ENCODE results near the gene TEX264. TPM values are rescaled to one million over a fixed set of nuclear protein-coding genes. Genes with fewer than 3 reads are reported as not detected.
A peak's percentile ranks its signal among the peaks of the same experiment; 100 is the strongest.

Gene TEX264
- total RNA-seq, 1 experiment from 2014 or later: 11.8 TPM

DNA sequence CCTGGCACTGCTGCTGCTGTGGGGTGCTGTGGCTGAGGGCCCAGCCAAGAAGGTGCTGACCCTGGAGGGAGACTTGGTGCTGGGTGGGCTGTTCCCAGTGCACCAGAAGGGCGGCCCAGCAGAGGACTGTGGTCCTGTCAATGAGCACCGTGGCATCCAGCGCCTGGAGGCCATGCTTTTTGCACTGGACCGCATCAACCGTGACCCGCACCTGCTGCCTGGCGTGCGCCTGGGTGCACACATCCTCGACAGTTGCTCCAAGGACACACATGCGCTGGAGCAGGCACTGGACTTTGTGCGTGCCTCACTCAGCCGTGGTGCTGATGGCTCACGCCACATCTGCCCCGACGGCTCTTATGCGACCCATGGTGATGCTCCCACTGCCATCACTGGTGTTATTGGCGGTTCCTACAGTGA, 38.0 kb downstream of the TEX264 start (continued):
- TF ChIP-seq, protein P1, sequence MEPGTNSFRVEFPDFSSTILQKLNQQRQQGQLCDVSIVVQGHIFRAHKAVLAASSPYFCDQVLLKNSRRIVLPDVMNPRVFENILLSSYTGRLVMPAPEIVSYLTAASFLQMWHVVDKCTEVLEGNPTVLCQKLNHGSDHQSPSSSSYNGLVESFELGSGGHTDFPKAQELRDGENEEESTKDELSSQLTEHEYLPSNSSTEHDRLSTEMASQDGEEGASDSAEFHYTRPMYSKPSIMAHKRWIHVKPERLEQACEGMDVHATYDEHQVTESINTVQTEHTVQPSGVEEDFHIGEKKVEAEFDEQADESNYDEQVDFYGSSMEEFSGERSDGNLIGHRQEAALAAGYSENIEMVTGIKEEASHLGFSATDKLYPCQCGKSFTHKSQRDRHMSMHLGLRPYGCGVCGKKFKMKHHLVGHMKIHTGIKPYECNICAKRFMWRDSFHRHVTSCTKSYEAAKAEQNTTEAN (CRISPR knock-in tag; IDR thresholded peaks at IDR 0.05): no peak
- TF ChIP-seq, protein P2, sequence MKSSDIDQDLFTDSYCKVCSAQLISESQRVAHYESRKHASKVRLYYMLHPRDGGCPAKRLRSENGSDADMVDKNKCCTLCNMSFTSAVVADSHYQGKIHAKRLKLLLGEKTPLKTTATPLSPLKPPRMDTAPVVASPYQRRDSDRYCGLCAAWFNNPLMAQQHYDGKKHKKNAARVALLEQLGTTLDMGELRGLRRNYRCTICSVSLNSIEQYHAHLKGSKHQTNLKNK (CRISPR knock-in tag; IDR thresholded peaks at IDR 0.05): no peak
- no peak for TF ChIP-seq ZNF232 (CRISPR knock-in tag; IDR thresholded peaks at IDR 0.05)
- TF ChIP-seq, protein P3, sequence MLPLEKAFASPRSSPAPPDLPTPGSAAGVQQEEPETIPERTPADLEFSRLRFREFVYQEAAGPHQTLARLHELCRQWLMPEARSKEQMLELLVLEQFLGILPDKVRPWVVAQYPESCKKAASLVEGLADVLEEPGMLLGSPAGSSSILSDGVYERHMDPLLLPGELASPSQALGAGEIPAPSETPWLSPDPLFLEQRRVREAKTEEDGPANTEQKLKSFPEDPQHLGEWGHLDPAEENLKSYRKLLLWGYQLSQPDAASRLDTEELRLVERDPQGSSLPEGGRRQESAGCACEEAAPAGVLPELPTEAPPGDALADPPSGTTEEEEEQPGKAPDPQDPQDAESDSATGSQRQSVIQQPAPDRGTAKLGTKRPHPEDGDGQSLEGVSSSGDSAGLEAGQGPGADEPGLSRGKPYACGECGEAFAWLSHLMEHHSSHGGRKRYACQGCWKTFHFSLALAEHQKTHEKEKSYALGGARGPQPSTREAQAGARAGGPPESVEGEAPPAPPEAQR (CRISPR knock-in tag; IDR thresholded peaks at IDR 0.05): no peak
- TF ChIP-seq, protein P4, sequence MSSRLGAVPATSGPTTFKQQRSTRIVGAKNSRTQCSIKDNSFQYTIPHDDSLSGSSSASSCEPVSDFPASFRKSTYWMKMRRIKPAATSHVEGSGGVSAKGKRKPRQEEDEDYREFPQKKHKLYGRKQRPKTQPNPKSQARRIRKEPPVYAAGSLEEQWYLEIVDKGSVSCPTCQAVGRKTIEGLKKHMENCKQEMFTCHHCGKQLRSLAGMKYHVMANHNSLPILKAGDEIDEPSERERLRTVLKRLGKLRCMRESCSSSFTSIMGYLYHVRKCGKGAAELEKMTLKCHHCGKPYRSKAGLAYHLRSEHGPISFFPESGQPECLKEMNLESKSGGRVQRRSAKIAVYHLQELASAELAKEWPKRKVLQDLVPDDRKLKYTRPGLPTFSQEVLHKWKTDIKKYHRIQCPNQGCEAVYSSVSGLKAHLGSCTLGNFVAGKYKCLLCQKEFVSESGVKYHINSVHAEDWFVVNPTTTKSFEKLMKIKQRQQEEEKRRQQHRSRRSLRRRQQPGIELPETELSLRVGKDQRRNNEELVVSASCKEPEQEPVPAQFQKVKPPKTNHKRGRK (CRISPR knock-in tag; IDR thresholded peaks at IDR 0.05; ENCODE audit: borderline replicate concordance): no peak

- H3K4me1 Mint-ChIP-seq: peaks cover 13% of the 10 kb centered on the region
- CTCF ChIA-PET: interaction anchor here (0.5 to 9.3 kb wide), 8 partner anchors 10 to 233 kb away, joined by 3 to 139 read pairs (median 16); no protein-coding TSS in a partner anchor
Observed at GRCh38 chr3:51709675-51710074, 38.6 kb downstream of the TEX264 start.

DNA sequence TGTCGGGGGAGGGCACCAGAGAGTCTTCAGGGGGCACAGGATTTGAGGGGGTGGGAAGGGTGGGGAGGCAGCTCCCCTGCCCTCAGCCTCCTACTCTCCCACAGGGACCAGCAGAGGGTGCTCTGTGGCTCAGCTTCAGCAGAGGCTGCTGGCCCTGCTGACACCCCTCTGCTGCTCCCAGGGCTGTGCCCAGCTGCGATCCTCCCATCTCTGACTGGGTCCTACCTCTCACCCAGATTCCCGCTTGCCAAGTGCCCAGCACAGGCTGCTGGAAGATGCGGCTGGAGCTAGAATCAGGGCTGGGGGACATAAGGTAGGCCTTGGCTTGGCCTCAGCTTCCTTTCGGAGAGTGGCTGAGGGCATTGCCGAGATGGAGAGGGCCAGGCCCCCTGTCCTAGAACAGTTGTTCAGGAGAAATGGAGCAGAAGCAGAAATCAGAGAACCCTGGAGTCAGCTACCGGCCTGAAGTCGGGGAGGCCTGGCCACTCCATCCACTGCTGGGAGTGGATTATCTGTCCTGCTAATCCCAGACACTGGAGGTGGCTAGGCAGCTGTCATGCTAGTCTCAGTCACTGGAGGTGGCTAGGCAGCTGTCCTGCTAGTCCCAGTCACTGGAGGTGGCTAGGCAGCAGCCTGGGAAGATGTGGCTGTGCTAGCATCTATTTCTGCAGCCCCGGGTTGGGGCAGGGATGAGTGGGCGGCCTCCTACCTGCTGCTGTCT, 39.7 kb downstream of the TEX264 start:
- DNase-seq (ENCODE audit: low spot score): peak; percentile 59
- Mint-ChIP-seq H3K4me1 (peaks cover 10% of the 10 kb centered on the region), H3K36me3 (no peaks in the 10 kb centered on the region), H3K4me3 (no peak overlapping the region), H3K9me3 (no peaks in the 10 kb centered on the region), H3K27ac (no peak overlapping the region), H3K27me3 (ENCODE audit: low read depth) (peaks cover 30% of the 10 kb centered on the region)
- ChIA-PET POLR2A (no interaction called here), CTCF (interaction anchor here (0.6 to 9.3 kb wide), 21 partner anchors 9 to 674 kb away, joined by 3 to 139 read pairs (median 4); partner anchors contain the start of genes ABHD14A, PARP3 and RRP9)
- TF ChIP-seq CREB1 (CRISPR knock-in tag; IDR thresholded peaks at IDR 0.05) (no peak), ZNF263 (CRISPR knock-in tag; IDR thresholded peaks at IDR 0.05; ENCODE audit: low read depth) (no peak), FOXJ3 (CRISPR knock-in tag; IDR thresholded peaks at IDR 0.05; ENCODE audit: borderline replicate concordance) (no peak), TEAD1 (CRISPR knock-in tag; IDR thresholded peaks at IDR 0.05) (no peak), ZNF396 (CRISPR knock-in tag; IDR thresholded peaks at IDR 0.05; ENCODE audit: borderline replicate concordance) (no peak), ZBTB21 (CRISPR knock-in tag; IDR thresholded peaks at IDR 0.05; ENCODE audit: borderline replicate concordance) (no peak), ZNF423 (CRISPR knock-in tag; IDR thresholded peaks at IDR 0.05) (no peak), GRHL2 (CRISPR knock-in tag; IDR thresholded peaks at IDR 0.05; ENCODE audit: insufficient replicate concordance, severe bottlenecking) (no peak)
- TF ChIP-seq, protein P5, sequence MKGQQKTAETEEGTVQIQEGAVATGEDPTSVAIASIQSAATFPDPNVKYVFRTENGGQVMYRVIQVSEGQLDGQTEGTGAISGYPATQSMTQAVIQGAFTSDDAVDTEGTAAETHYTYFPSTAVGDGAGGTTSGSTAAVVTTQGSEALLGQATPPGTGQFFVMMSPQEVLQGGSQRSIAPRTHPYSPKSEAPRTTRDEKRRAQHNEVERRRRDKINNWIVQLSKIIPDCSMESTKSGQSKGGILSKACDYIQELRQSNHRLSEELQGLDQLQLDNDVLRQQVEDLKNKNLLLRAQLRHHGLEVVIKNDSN (CRISPR knock-in tag; IDR thresholded peaks at IDR 0.05): no peak
- ATAC-seq: peak; percentile 60

More at GRCh38 chr3:51709675-51710074, 38.6 kb downstream of the TEX264 start:
- no peak overlapping the region for H3K27ac Mint-ChIP-seq
- TF ChIP-seq ATF2 (CRISPR knock-in tag; IDR thresholded peaks at IDR 0.05; ENCODE audit: borderline replicate concordance, low read depth) (no peak), MXD4 (CRISPR knock-in tag; IDR thresholded peaks at IDR 0.05; ENCODE audit: borderline replicate concordance) (no peak), ZNF138 (CRISPR knock-in tag; conservative IDR thresholded peaks at IDR 0.05) (no peak), ZNF121 (CRISPR knock-in tag; IDR thresholded peaks at IDR 0.05) (no peak), RELA (CRISPR knock-in tag; IDR thresholded peaks at IDR 0.05; ENCODE audit: borderline replicate concordance) (no peak), EMX1 (CRISPR knock-in tag; IDR thresholded peaks at IDR 0.05) (no peak)
- TF ChIP-seq, protein P6, sequence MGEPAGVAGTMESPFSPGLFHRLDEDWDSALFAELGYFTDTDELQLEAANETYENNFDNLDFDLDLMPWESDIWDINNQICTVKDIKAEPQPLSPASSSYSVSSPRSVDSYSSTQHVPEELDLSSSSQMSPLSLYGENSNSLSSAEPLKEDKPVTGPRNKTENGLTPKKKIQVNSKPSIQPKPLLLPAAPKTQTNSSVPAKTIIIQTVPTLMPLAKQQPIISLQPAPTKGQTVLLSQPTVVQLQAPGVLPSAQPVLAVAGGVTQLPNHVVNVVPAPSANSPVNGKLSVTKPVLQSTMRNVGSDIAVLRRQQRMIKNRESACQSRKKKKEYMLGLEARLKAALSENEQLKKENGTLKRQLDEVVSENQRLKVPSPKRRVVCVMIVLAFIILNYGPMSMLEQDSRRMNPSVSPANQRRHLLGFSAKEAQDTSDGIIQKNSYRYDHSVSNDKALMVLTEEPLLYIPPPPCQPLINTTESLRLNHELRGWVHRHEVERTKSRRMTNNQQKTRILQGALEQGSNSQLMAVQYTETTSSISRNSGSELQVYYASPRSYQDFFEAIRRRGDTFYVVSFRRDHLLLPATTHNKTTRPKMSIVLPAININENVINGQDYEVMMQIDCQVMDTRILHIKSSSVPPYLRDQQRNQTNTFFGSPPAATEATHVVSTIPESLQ (CRISPR knock-in tag; IDR thresholded peaks at IDR 0.05): no peak
- no peaks in the 10 kb centered on the region for H3K36me3 Mint-ChIP-seq
- ATAC-seq: no peak
- no peak for DNase-seq (ENCODE audit: low spot score)
- H3K4me3 Mint-ChIP-seq: no peak overlapping the region
- POLR2A ChIA-PET: no interaction called here
- peaks cover 28% of the 10 kb centered on the region for H3K27me3 Mint-ChIP-seq (ENCODE audit: low read depth)
- no peaks in the 10 kb centered on the region for H3K9me3 Mint-ChIP-seq

All from WTC11 (cell line).